ENCODE results near the gene BHMT2.

DNA sequence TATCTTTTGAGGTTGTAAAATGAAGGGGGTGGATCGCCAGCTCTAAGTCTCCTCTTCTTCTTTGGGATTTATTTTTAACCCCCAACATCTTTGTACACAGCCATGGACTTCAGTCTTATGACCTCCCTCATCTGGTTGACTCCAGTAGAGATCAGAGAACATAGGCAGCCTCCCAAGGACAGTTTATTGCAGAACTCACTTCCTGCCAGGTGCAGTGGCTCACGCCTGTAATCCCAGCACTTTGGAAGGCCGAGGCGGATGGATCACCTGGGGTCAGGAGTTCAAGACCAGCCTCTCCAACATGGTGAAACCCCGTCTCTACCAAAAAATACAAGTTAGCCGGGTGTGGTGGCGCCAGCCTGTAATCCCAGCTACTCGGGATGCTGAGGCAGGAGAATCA is 39.2 kb downstream of the BHMT2 start:
- TF ChIP-seq, protein P1, sequence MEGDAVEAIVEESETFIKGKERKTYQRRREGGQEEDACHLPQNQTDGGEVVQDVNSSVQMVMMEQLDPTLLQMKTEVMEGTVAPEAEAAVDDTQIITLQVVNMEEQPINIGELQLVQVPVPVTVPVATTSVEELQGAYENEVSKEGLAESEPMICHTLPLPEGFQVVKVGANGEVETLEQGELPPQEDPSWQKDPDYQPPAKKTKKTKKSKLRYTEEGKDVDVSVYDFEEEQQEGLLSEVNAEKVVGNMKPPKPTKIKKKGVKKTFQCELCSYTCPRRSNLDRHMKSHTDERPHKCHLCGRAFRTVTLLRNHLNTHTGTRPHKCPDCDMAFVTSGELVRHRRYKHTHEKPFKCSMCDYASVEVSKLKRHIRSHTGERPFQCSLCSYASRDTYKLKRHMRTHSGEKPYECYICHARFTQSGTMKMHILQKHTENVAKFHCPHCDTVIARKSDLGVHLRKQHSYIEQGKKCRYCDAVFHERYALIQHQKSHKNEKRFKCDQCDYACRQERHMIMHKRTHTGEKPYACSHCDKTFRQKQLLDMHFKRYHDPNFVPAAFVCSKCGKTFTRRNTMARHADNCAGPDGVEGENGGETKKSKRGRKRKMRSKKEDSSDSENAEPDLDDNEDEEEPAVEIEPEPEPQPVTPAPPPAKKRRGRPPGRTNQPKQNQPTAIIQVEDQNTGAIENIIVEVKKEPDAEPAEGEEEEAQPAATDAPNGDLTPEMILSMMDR (IDR thresholded peaks at IDR 0.05 in 2 of 3, conservative IDR thresholded peaks at IDR 0.05 in 1 of 3; ENCODE audit: borderline replicate concordance in 1 of 3, insufficient read depth in 1 of 3, low read depth in 2 of 3, low read length in 2 of 3) = no peak
- TF ChIP-seq POLR2A (IDR thresholded peaks at IDR 0.05; ENCODE audit: borderline replicate concordance, extremely low read depth, insufficient read depth, insufficient read length) (no peak), EZH2 (IDR thresholded peaks at IDR 0.05) (no peak), RAD21 (IDR thresholded peaks at IDR 0.05; ENCODE audit: low read depth) (no peak), SIN3A (IDR thresholded peaks at IDR 0.05; ENCODE audit: low read depth) (no peak), ZFX (IDR thresholded peaks at IDR 0.05) (no peak), SP1 (IDR thresholded peaks at IDR 0.05; ENCODE audit: low read depth) (no peak), ELF1 (IDR thresholded peaks at IDR 0.05; ENCODE audit: borderline replicate concordance, low read depth) (no peak), FOSL1 (IDR thresholded peaks at IDR 0.05; ENCODE audit: low read depth) (no peak)
- TF ChIP-seq, protein P2, sequence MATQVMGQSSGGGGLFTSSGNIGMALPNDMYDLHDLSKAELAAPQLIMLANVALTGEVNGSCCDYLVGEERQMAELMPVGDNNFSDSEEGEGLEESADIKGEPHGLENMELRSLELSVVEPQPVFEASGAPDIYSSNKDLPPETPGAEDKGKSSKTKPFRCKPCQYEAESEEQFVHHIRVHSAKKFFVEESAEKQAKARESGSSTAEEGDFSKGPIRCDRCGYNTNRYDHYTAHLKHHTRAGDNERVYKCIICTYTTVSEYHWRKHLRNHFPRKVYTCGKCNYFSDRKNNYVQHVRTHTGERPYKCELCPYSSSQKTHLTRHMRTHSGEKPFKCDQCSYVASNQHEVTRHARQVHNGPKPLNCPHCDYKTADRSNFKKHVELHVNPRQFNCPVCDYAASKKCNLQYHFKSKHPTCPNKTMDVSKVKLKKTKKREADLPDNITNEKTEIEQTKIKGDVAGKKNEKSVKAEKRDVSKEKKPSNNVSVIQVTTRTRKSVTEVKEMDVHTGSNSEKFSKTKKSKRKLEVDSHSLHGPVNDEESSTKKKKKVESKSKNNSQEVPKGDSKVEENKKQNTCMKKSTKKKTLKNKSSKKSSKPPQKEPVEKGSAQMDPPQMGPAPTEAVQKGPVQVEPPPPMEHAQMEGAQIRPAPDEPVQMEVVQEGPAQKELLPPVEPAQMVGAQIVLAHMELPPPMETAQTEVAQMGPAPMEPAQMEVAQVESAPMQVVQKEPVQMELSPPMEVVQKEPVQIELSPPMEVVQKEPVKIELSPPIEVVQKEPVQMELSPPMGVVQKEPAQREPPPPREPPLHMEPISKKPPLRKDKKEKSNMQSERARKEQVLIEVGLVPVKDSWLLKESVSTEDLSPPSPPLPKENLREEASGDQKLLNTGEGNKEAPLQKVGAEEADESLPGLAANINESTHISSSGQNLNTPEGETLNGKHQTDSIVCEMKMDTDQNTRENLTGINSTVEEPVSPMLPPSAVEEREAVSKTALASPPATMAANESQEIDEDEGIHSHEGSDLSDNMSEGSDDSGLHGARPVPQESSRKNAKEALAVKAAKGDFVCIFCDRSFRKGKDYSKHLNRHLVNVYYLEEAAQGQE (IDR thresholded peaks at IDR 0.05; ENCODE audit: low read depth) = no peak
- TF ChIP-seq, protein P3, sequence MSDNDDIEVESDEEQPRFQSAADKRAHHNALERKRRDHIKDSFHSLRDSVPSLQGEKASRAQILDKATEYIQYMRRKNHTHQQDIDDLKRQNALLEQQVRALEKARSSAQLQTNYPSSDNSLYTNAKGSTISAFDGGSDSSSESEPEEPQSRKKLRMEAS (IDR thresholded peaks at IDR 0.05) = no peak
